Endothelial cell of hepatic sinusoid (primary cell): Measurements from ENCODE around the gene CCL21.

ENCODE experiments used
- in situ Hi-C: cut with HindIII; loops from 2 replicates; pipeline ENCODE4 v1.10.0; 2017; ENCODE audit warnings: low sequenced_read_pairs

The CCL21 gene

GRCh38 chr9:34709196-34709978, 549 bp downstream of the CCL21 start:
- in situ Hi-C loops, result no loop called here

DNA sequence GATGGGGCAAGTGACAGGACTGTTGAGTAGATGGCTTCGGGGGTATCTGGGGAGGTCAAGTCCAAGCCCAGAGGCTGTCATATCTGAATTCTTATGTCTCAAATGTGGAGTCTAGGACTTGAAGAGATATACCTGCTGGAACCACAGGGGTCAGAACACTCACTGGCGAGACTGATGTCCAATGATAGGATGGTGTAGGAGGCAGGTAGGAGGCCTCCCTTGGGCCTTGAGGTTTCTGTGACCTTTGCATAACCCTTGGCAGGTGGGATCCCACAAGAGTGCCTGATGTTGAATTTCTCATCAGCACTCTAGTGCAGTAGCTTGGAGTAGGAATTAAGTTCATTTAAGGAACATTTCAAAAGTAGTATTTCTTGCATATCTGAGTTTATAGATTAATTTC, 2.8 kb downstream of the CCL21 start:
- in situ Hi-C loops, result no loop called here

- in situ Hi-C loops, result no loop called here
Observed at GRCh38 chr9:34701769-34702736, 7.9 kb downstream of the CCL21 start.

GRCh38 chr9:34701023-34701768, 8.7 kb downstream of the CCL21 start:
- in situ Hi-C loops, result no loop called here

DNA sequence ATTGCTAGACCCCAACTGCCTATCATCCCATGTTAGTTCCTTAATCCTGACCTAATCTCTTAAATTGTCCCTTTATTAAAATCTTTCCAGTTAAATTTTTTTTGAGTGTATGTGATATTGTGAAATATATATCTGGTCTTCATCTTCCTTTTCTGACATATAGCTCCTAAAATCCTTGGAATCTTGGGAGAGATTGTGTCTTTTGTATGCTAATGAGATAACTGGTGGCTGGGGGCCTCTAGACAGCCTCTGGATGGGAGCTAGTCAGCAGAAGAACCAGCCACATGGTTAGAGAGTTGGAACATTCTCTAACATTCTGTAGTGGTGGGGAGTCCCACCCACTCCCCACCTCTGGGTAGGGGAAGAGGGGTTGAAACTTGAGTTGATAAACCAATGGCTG, 15.1 kb downstream of the CCL21 start:
- in situ Hi-C loops, result no loop called here

DNA sequence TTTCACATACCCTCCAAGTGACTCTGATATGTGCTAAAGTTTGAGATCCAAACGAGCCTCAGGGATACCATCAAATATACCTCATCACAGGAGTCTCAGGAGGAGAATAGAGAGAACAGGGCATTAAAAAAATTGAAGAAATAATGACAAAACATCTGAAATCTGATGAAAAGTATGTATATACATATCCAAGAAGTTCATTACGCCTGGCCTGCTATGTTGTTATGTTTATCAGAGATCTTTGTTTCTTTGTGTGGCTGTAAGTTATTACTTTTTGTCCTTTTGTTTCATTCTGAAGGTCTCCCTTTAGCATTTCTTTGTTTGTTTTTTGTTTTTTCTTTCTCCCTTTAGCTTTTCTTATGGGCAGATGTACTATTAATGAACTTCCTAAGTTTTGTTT, 16.4 kb downstream of the CCL21 start:
- in situ Hi-C loops, result no loop called here

GRCh38 chr9:34691936-34692315, 18.0 kb downstream of the CCL21 start:
- in situ Hi-C loops, result no loop called here

GRCh38 chr9:34690983-34691935, 18.7 kb downstream of the CCL21 start, which contains the start of gene CCL19:
Gene CCL19 (minus strand): TSS chr9:34691276. CDS start chr9:34691139, 137 bp downstream.
- in situ Hi-C loops, result no loop called here

DNA sequence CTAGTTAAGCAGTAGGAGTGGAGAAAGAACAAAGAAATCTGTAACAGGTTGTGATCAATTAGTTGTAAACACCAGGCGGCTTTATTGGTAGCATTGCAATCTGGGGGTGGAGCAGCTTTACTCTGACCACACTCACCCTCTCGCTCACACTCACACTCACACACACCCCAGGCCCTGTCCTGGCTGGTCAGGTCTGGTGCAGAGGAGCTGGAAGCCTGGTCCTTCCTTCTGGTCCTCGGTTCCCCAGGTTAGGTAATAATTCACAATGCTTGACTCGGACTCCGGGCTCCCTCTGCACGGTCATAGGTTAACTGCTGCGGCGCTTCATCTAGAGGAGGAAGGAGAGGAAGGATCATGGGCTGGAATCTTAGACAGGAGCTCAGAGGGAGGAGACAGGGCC, 20.4 kb downstream of the CCL21 start:
- in situ Hi-C loops, result no loop called here

GRCh38 chr9:34689116-34689470, 20.8 kb downstream of the CCL21 start:
- in situ Hi-C loops, result no loop called here

DNA sequence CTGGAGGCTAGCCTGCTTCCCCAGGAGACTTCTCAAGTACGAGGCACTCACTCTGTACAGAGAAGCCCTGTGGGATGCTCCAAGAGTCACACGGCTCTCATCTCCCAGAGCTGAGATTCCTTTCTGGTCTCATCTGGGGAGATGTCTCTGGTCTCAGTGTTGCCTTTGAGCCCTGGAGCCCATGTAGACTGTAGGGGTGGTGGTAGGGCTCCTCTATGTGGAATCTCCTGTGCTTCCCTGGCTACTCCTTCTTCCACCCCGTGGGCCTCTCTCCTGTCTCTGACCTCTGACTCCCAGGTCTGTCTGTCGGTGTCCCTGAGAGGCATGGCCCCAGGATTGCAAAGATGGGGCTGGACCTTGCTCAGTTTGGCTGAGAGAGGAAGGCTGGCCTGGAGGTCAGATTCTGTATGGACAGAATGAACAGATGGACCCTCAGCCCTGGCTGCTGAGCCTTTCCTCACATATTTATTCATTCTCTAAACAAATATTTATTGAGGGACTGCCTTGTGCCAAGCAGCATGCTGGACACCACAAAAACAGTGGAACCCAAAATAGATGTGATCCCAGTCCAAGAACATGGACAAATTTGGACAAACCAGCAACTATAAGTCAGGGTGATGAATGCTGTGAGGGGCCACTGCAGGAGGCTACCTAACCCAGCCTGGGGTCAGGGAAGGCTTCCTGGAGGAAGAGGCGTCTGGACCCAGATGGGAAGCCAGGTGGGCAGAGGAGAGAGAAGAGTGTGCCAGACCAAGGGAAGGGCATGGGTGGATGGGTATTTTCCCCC, 21.4 kb downstream of the CCL21 start:
- in situ Hi-C loops, result no loop called here

- in situ Hi-C loops, result no loop called here
Observed at GRCh38 chr9:34687276-34688030, 22.5 kb downstream of the CCL21 start.

DNA sequence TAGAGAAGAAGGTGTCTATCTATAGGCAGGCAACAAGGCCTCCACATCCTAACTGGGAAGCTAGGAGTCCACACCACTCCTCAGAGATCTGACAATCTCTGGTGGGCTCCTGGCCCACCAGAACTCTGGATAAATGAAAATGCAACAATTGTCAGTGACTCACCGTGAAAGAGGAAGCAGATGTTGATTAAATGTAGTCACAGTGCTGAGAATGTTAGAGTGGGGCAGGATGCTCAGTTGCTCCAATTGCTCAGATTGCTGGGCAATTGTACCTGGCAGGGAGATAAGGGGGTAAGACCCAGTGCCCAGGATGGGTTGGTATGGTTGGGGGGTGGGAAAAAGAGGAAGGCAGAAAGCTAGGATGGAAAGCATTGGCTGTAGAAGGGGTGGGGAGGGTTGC, 23.2 kb downstream of the CCL21 start:
- in situ Hi-C loops, result no loop called here

- in situ Hi-C loops, result no loop called here
Observed at GRCh38 chr9:34686231-34686630, 23.7 kb downstream of the CCL21 start.

- in situ Hi-C loops, result no loop called here
Observed at GRCh38 chr9:34685591-34685990, 24.3 kb downstream of the CCL21 start.

DNA sequence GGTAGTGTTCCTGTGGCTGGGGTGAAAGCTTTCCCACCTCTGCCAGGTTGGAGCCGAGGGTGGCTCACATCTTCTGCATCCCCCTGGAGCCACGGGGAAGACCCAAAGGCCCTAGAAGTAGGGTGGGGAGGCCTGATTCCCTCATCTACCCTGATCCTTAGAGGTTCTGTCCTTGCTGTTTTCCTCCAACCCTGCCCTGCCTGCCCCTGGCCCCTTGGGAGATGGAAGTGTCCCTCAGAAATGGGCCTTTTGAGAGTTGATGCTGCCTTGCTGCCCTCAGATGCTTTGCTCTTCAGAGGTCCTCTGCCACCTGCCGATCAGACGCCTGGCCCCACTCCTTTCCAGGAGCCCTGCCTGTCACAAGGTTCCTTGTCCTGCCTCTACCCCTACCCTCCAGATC, 25.1 kb downstream of the CCL21 start:
- in situ Hi-C loops, result no loop called here

GRCh38 chr9:34684145-34684544, 25.8 kb downstream of the CCL21 start:
- in situ Hi-C loops, result no loop called here

DNA sequence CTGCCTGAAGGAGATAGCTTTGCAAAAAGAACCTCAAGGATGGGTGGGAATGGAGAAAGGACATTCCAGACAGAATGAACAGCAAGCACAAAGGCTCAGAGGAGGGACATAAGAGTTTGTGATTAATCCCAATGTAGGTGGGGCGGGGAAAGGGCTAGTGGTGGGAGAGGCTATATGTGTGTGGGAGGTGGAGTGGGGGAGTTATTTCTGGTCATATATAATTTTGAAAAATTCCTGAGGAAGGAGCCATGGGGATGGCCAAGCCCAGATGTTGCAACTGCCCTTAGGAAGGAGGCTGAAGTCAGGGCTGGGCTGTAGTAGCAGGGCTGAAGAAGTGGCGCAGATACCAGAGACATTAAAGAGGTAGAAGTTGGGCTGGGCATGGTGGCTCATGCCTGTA, 34.1 kb downstream of the CCL21 start:
- in situ Hi-C loops, result no loop called here
